Esophagus muscularis mucosa (tissue), 4 donors: ENCODE results near the gene NEXN. TPM values are rescaled to one million over a fixed set of nuclear protein-coding genes. Genes with fewer than 3 reads are reported as not detected.

ENCODE experiments used
- DNase-seq: peaks from one replicate; pipeline ENCODE4 v3.0.0-alpha.2; 2017; ENCODE audit errors: extremely low spot score
- H3K27ac ChIP-seq, 4 donors: fragments of 200-600 bp; sonication (generic); replicated peaks in 1 of 4; 1 replicate in 3 of 4; 2 replicates in 1 of 4; pipeline ENCODE4 v1.5.1; 2016 to 2019; ENCODE audit warnings: mild to moderate bottlenecking in 1 of 4
- H3K27me3 ChIP-seq, 4 donors: fragments of 200-600 bp; sonication (generic); one replicate each; pipeline versions ENCODE4 v1.5.1 to v1.6.0; 2016 to 2019
- H3K36me3 ChIP-seq, 4 donors: fragments of 200-600 bp; sonication (generic); one replicate each; pipeline ENCODE4 v1.5.1; 2016 to 2019
- H3K4me1 ChIP-seq, 4 donors: fragments of 200-600 bp; sonication (generic); one replicate each; pipeline ENCODE4 v1.5.1; 2016 to 2019
- H3K4me3 ChIP-seq, 4 donors: fragments of 200-600 bp; sonication (generic); 1 replicate in 2 of 4; 2 replicates in 2 of 4; pipeline ENCODE4 v1.5.1; 2016 to 2019; ENCODE audit warnings: mild to moderate bottlenecking in 4 of 4, moderate library complexity in 1 of 4
- H3K9me3 ChIP-seq, 4 donors: fragments of 200-600 bp; sonication (generic); 1 replicate in 3 of 4; 2 replicates in 1 of 4; pipeline ENCODE4 v1.5.1; 2016 to 2019
- CTCF ChIP-seq, 3 experiments: fragments of 200-600 bp in 2 of 3; fragments of 450-650 bp in 1 of 3; sonication (generic) in 2 of 3; IDR thresholded peaks; one replicate each; pipeline ENCODE4 v1.5.1; 2017 to 2019; ENCODE audit warnings: antibody characterized with exemption in 3 of 3, mild to moderate bottlenecking in 2 of 3, moderate library complexity in 1 of 3
- EP300 ChIP-seq: sonication (generic); formaldehyde crosslinking; IDR thresholded peaks from one replicate; pipeline ENCODE4 v1.6.1; 2017; ENCODE audit warnings: antibody characterized with exemption
- POLR2A ChIP-seq: fragments of 450-650 bp; IDR thresholded peaks from one replicate; pipeline ENCODE4 v1.6.1; 2017; ENCODE audit warnings: antibody characterized with exemption, moderate library complexity, mild to moderate bottlenecking, low read depth
- POLR2AphosphoS5 ChIP-seq, 2 donors: sonication (generic); formaldehyde crosslinking; IDR thresholded peaks; one replicate each; pipeline ENCODE4 v1.6.1; 2017; ENCODE audit warnings: antibody characterized with exemption in 2 of 2
- WGBS: methylation state at CpG from one replicate; pipeline ENCODE4 v1.1.5; 2018; 5-methylcytosine and 5-hydroxymethylcytosine counted together
- intact Hi-C: fragments of 100-400 bp; cut with DNase I; formaldehyde crosslinking; loops from one replicate; pipeline ENCODE4 v1.15.1; 2023
- total RNA-seq, 4 donors: library from RNA; depleted of rRNA; stranded (reverse); fragments of >200 nt; gene quantifications; one replicate each; pipeline versions ENCODE4 v1.1.0 to v1.2.1, GENCODE V29; 2016

Gene NEXN
- total RNA-seq, 4 donors from 2014 or later, result 153 to 272 (median 240) TPM

- H3K9me3 ChIP-seq, result no peaks in the 10 kb centered on the region
- peaks cover 9 to 54% (median 36%) of the 10 kb centered on the region in 4 donors for H3K4me1 ChIP-seq
- 89% methylated on average over 2 of the region's 2 CpGs for WGBS
- DNase-seq, result no peak
- H3K27me3 ChIP-seq, result no peaks in the 10 kb centered on the region
- intact Hi-C loops, result no loop called here
- no peak overlapping the region for H3K4me3 ChIP-seq
- no peak overlapping the region for H3K27ac ChIP-seq
- TF ChIP-seq POLR2AphosphoS5 (IDR thresholded peaks at IDR 0.05), result peak in 1 of 2 donors; percentile 64
- TF ChIP-seq POLR2A, result no peak
- peaks cover 22 to 89% (median 59%) of the 10 kb centered on the region in 4 donors for H3K36me3 ChIP-seq
Measured at GRCh38 chr1:77945345-77945744, 56.9 kb downstream of the NEXN start.

GRCh38 chr1:77948841-77949424, 60.5 kb downstream of the NEXN start:
- Histone ChIP-seq H3K36me3 (peaks cover 23 to 90% (median 61%) of the 10 kb centered on the region in 4 donors), H3K27ac (no peak overlapping the region), H3K4me3 (no peak overlapping the region), H3K27me3 (no peaks in the 10 kb centered on the region), H3K4me1 (peaks cover 9 to 34% (median 32%) of the 10 kb centered on the region in 4 donors), H3K9me3 (no peaks in the 10 kb centered on the region)
- intact Hi-C loops, result no loop called here
- DNase-seq, result no peak
- 23% methylated on average over 2 of the region's 2 CpGs for WGBS
- TF ChIP-seq CTCF (IDR thresholded peaks at IDR 0.05) (peak in 2 of 3 experiments; percentile 20 to 32), EP300 (no peak), POLR2AphosphoS5 (IDR thresholded peaks at IDR 0.05) (peak in 1 of 2 donors; percentile 39)

GRCh38 chr1:77950873-77951272, 62.4 kb downstream of the NEXN start:
- no peak for TF ChIP-seq POLR2AphosphoS5 (IDR thresholded peaks at IDR 0.05)
- TF ChIP-seq EP300, result no peak
- no peak for TF ChIP-seq POLR2A
- TF ChIP-seq CTCF (IDR thresholded peaks at IDR 0.05), result no peak
- Histone ChIP-seq H3K4me3 (no peak overlapping the region), H3K4me1 (peaks cover 9 to 39% (median 32%) of the 10 kb centered on the region in 4 donors), H3K9me3 (no peaks in the 10 kb centered on the region), H3K36me3 (peaks cover 38 to 90% (median 69%) of the 10 kb centered on the region in 4 donors), H3K27ac (no peak overlapping the region), H3K27me3 (no peaks in the 10 kb centered on the region)
- intact Hi-C loops, result no loop called here
- no peak for DNase-seq

GRCh38 chr1:77951328-77951727, 62.9 kb downstream of the NEXN start:
- Histone ChIP-seq H3K9me3 (no peaks in the 10 kb centered on the region), H3K4me1 (peaks cover 9 to 39% (median 31%) of the 10 kb centered on the region in 4 donors), H3K27ac (no peak overlapping the region), H3K27me3 (no peaks in the 10 kb centered on the region), H3K4me3 (no peak overlapping the region), H3K36me3 (peaks cover 39 to 91% (median 72%) of the 10 kb centered on the region in 4 donors)
- TF ChIP-seq POLR2AphosphoS5 (IDR thresholded peaks at IDR 0.05), result no peak
- TF ChIP-seq CTCF (IDR thresholded peaks at IDR 0.05), result no peak
- no peak for TF ChIP-seq EP300
- no peak for TF ChIP-seq POLR2A
- no peak for DNase-seq
- WGBS, result 100% methylated on average over 1 of the region's 1 CpG
- intact Hi-C loops, result no loop called here

GRCh38 chr1:77953907-77954306, 65.5 kb downstream of the NEXN start:
- Histone ChIP-seq H3K36me3 (peaks cover 24 to 91% (median 82%) of the 10 kb centered on the region in 4 donors), H3K9me3 (no peaks in the 10 kb centered on the region), H3K4me3 (no peak overlapping the region), H3K27ac (no peak overlapping the region), H3K27me3 (no peaks in the 10 kb centered on the region), H3K4me1 (peaks cover 6 to 26% (median 21%) of the 10 kb centered on the region in 4 donors)
- no peak for DNase-seq
- TF ChIP-seq CTCF (IDR thresholded peaks at IDR 0.05), result no peak
- TF ChIP-seq POLR2AphosphoS5 (IDR thresholded peaks at IDR 0.05), result peak in 1 of 2 donors; percentile 30
- intact Hi-C loops, result no loop called here
- 98% methylated on average over 3 of the region's 3 CpGs for WGBS
